ENCODE data around the gene CCDC33. TPM values are rescaled to one million over a fixed set of nuclear protein-coding genes. Genes with fewer than 3 reads are reported as not detected.

The CCDC33 gene
- total RNA-seq, 1 donor from 2014 or later, result 0.41 TPM

- TF ChIP-seq CTCF (IDR thresholded peaks at IDR 0.05; ENCODE audit: insufficient read depth, low read depth, low read length) (no peak), EZH2 (IDR thresholded peaks at IDR 0.05; ENCODE audit: insufficient read depth, low read length) (no peak)
Measured at GRCh38 chr15:74327756-74328155, 91.6 kb downstream of the CCDC33 start.

GRCh38 chr15:74328331-74329056, 92.4 kb downstream of the CCDC33 start:
- H3K27ac ChIP-seq (ENCODE audit: low read depth, low read length), result no peak overlapping the region
- H2AFZ ChIP-seq (ENCODE audit: low read depth, low read length), result peak overlapping the region; percentile 18
- Mint-ChIP-seq H3K4me3 (ENCODE audit: unreplicated experiment) (no peak overlapping the region), H3K27ac (ENCODE audit: unreplicated experiment) (no peak overlapping the region), H3K9me3 (ENCODE audit: unreplicated experiment) (peaks cover under 1% of the 10 kb centered on the region), H3K4me1 (ENCODE audit: low read depth, unreplicated experiment) (no peaks in the 10 kb centered on the region), H3K36me3 (ENCODE audit: low read depth, unreplicated experiment) (no peaks in the 10 kb centered on the region), H3K27me3 (ENCODE audit: low read depth, unreplicated experiment) (peaks cover 59% of the 10 kb centered on the region)
- no peak overlapping the region for H3K4me2 ChIP-seq (ENCODE audit: low read length)
- H3K9me3 ChIP-seq (ENCODE audit: insufficient read depth, low read depth, low read length), result no peaks in the 10 kb centered on the region
- H3K9ac ChIP-seq (ENCODE audit: low read length), result no peak overlapping the region
- no peaks in the 10 kb centered on the region for H3K4me1 ChIP-seq (ENCODE audit: insufficient read depth, low read length)
- H3K79me2 ChIP-seq (ENCODE audit: insufficient read depth, low read length), result no peaks in the 10 kb centered on the region
- no peak for FAIRE-seq
- H3K36me3 ChIP-seq (ENCODE audit: insufficient read depth, low read length), result no peaks in the 10 kb centered on the region
- peaks cover 2% of the 10 kb centered on the region for H3K27me3 ChIP-seq (ENCODE audit: insufficient read depth, low read length)
- no peak for TF ChIP-seq CTCF (IDR thresholded peaks at IDR 0.05; ENCODE audit: insufficient read depth, low read depth, low read length)
- TF ChIP-seq EZH2 (IDR thresholded peaks at IDR 0.05; ENCODE audit: insufficient read depth, low read length), result no peak
- H3K4me3 ChIP-seq (ENCODE audit: insufficient read depth, low read depth, low read length), result no peak overlapping the region
- no peaks in the 10 kb centered on the region for H4K20me1 ChIP-seq (ENCODE audit: insufficient read depth, low read length)
- DNase-seq (ENCODE audit: low read depth), result no peak

More at GRCh38 chr15:74327756-74328155, 91.6 kb downstream of the CCDC33 start:
- Histone ChIP-seq H3K4me3 (ENCODE audit: insufficient read depth, low read depth, low read length) (no peak overlapping the region), H3K36me3 (ENCODE audit: insufficient read depth, low read length) (no peaks in the 10 kb centered on the region), H3K27ac (ENCODE audit: low read depth, low read length) (no peak overlapping the region), H4K20me1 (ENCODE audit: insufficient read depth, low read length) (no peaks in the 10 kb centered on the region), H3K9ac (ENCODE audit: low read length) (no peak overlapping the region), H2AFZ (ENCODE audit: low read depth, low read length) (no peak overlapping the region), H3K79me2 (ENCODE audit: insufficient read depth, low read length) (no peaks in the 10 kb centered on the region), H3K27me3 (ENCODE audit: insufficient read depth, low read length) (peaks cover 2% of the 10 kb centered on the region), H3K4me1 (ENCODE audit: insufficient read depth, low read length) (no peaks in the 10 kb centered on the region), H3K9me3 (ENCODE audit: insufficient read depth, low read depth, low read length) (no peaks in the 10 kb centered on the region), H3K4me2 (ENCODE audit: low read length) (no peak overlapping the region)
- no peak overlapping the region for H3K27ac Mint-ChIP-seq (ENCODE audit: unreplicated experiment)
- no peak for DNase-seq (ENCODE audit: low read depth)
- no peaks in the 10 kb centered on the region for H3K4me1 Mint-ChIP-seq (ENCODE audit: low read depth, unreplicated experiment)
- H3K4me3 Mint-ChIP-seq (ENCODE audit: unreplicated experiment), result no peak overlapping the region
- no peak for FAIRE-seq
- H3K36me3 Mint-ChIP-seq (ENCODE audit: low read depth, unreplicated experiment), result no peaks in the 10 kb centered on the region
- peaks cover 56% of the 10 kb centered on the region for H3K27me3 Mint-ChIP-seq (ENCODE audit: low read depth, unreplicated experiment)
- H3K9me3 Mint-ChIP-seq (ENCODE audit: unreplicated experiment), result no peaks in the 10 kb centered on the region

- Histone ChIP-seq H3K27me3 (ENCODE audit: insufficient read depth, low read length) (peaks cover 2% of the 10 kb centered on the region), H3K9me3 (ENCODE audit: insufficient read depth, low read depth, low read length) (no peaks in the 10 kb centered on the region), H4K20me1 (ENCODE audit: insufficient read depth, low read length) (no peaks in the 10 kb centered on the region), H3K36me3 (ENCODE audit: insufficient read depth, low read length) (no peaks in the 10 kb centered on the region), H3K79me2 (ENCODE audit: insufficient read depth, low read length) (no peaks in the 10 kb centered on the region), H2AFZ (ENCODE audit: low read depth, low read length) (no peak overlapping the region), H3K4me1 (ENCODE audit: insufficient read depth, low read length) (no peaks in the 10 kb centered on the region), H3K4me2 (ENCODE audit: low read length) (no peak overlapping the region), H3K27ac (ENCODE audit: low read depth, low read length) (no peak overlapping the region), H3K4me3 (ENCODE audit: insufficient read depth, low read depth, low read length) (no peak overlapping the region), H3K9ac (ENCODE audit: low read length) (no peak overlapping the region)
- Mint-ChIP-seq H3K27ac (ENCODE audit: unreplicated experiment) (no peak overlapping the region), H3K36me3 (ENCODE audit: low read depth, unreplicated experiment) (no peaks in the 10 kb centered on the region), H3K4me3 (ENCODE audit: unreplicated experiment) (no peak overlapping the region), H3K4me1 (ENCODE audit: low read depth, unreplicated experiment) (no peaks in the 10 kb centered on the region), H3K9me3 (ENCODE audit: unreplicated experiment) (peaks cover 11% of the 10 kb centered on the region), H3K27me3 (ENCODE audit: low read depth, unreplicated experiment) (peaks cover 55% of the 10 kb centered on the region)
- TF ChIP-seq EZH2 (IDR thresholded peaks at IDR 0.05; ENCODE audit: insufficient read depth, low read length) (no peak), CTCF (IDR thresholded peaks at IDR 0.05; ENCODE audit: insufficient read depth, low read depth, low read length) (no peak)
- no peak for DNase-seq (ENCODE audit: low read depth)
- FAIRE-seq, result no peak
Measured at GRCh38 chr15:74330861-74331408, 94.8 kb downstream of the CCDC33 start.
